ENCODE measurements around the gene RUFY1.

Gene RUFY1

GRCh38 chr5:179559284-179560252, 9.2 kb downstream of the RUFY1 start:
- ATAC-seq, result peak; percentile 100
- no peak for TF ChIP-seq ZNF70 (CRISPR knock-in tag; IDR thresholded peaks at IDR 0.05)
- TF ChIP-seq ZNF8 (CRISPR knock-in tag; IDR thresholded peaks at IDR 0.05), result no peak
- TF ChIP-seq ISL1 (CRISPR knock-in tag; IDR thresholded peaks at IDR 0.05), result no peak
- TF ChIP-seq TOX (CRISPR knock-in tag; IDR thresholded peaks at IDR 0.05; ENCODE audit: borderline replicate concordance), result no peak
- TF ChIP-seq TCF4 (CRISPR knock-in tag; IDR thresholded peaks at IDR 0.05; ENCODE audit: borderline replicate concordance), result no peak
- no peak for TF ChIP-seq ARNTL (CRISPR knock-in tag; IDR thresholded peaks at IDR 0.05; ENCODE audit: borderline replicate concordance, low read depth)

- ATAC-seq, result no peak
- TF ChIP-seq ZNF565 (CRISPR knock-in tag; conservative IDR thresholded peaks at IDR 0.05; ENCODE audit: low read depth) (no peak), ZC3H10 (CRISPR knock-in tag; IDR thresholded peaks at IDR 0.05) (no peak), ARNTL (CRISPR knock-in tag; IDR thresholded peaks at IDR 0.05; ENCODE audit: borderline replicate concordance, low read depth) (no peak), CSRNP3 (CRISPR knock-in tag; IDR thresholded peaks at IDR 0.05) (no peak), CSDC2 (CRISPR knock-in tag; IDR thresholded peaks at IDR 0.05) (no peak), ZNF8 (CRISPR knock-in tag; IDR thresholded peaks at IDR 0.05) (no peak), ESRRG (CRISPR knock-in tag; IDR thresholded peaks at IDR 0.05) (no peak), RARB (CRISPR knock-in tag; IDR thresholded peaks at IDR 0.05) (no peak), SNAI2 (CRISPR knock-in tag; IDR thresholded peaks at IDR 0.05) (no peak), ZNF70 (CRISPR knock-in tag; IDR thresholded peaks at IDR 0.05) (no peak), PPARA (CRISPR knock-in tag; IDR thresholded peaks at IDR 0.05; ENCODE audit: borderline replicate concordance) (no peak), PATZ1 (CRISPR knock-in tag; IDR thresholded peaks at IDR 0.05; ENCODE audit: borderline replicate concordance) (no peak), GLIS3 (CRISPR knock-in tag; IDR thresholded peaks at IDR 0.05) (no peak), ZFP3 (CRISPR knock-in tag; IDR thresholded peaks at IDR 0.05) (no peak), OSR1 (CRISPR knock-in tag; IDR thresholded peaks at IDR 0.05) (no peak), ZFP30 (CRISPR knock-in tag; IDR thresholded peaks at IDR 0.05) (no peak)
Measured at GRCh38 chr5:179564526-179564925, 14.2 kb downstream of the RUFY1 start.

- TF ChIP-seq OSR1 (CRISPR knock-in tag; IDR thresholded peaks at IDR 0.05) (no peak), PATZ1 (CRISPR knock-in tag; IDR thresholded peaks at IDR 0.05; ENCODE audit: borderline replicate concordance) (no peak), ZFP30 (CRISPR knock-in tag; IDR thresholded peaks at IDR 0.05) (no peak), TOX (CRISPR knock-in tag; IDR thresholded peaks at IDR 0.05; ENCODE audit: borderline replicate concordance) (no peak), ARNTL (CRISPR knock-in tag; IDR thresholded peaks at IDR 0.05; ENCODE audit: borderline replicate concordance, low read depth) (no peak), ZNF565 (CRISPR knock-in tag; conservative IDR thresholded peaks at IDR 0.05; ENCODE audit: low read depth) (no peak), CSDC2 (CRISPR knock-in tag; IDR thresholded peaks at IDR 0.05) (no peak), SNAI2 (CRISPR knock-in tag; IDR thresholded peaks at IDR 0.05) (no peak), PPARA (CRISPR knock-in tag; IDR thresholded peaks at IDR 0.05; ENCODE audit: borderline replicate concordance) (no peak), ESRRG (CRISPR knock-in tag; IDR thresholded peaks at IDR 0.05) (no peak), RARB (CRISPR knock-in tag; IDR thresholded peaks at IDR 0.05) (no peak), GLIS3 (CRISPR knock-in tag; IDR thresholded peaks at IDR 0.05) (no peak), CREB5 (CRISPR knock-in tag; IDR thresholded peaks at IDR 0.05; ENCODE audit: low read depth) (no peak), POU6F1 (CRISPR knock-in tag; IDR thresholded peaks at IDR 0.05; ENCODE audit: borderline replicate concordance, low read depth) (no peak), TCF4 (CRISPR knock-in tag; IDR thresholded peaks at IDR 0.05; ENCODE audit: borderline replicate concordance) (no peak), BACH2 (CRISPR knock-in tag; IDR thresholded peaks at IDR 0.05; ENCODE audit: borderline replicate concordance) (no peak), ZFP3 (CRISPR knock-in tag; IDR thresholded peaks at IDR 0.05) (no peak)
- ATAC-seq, result no peak
Measured at GRCh38 chr5:179568721-179569120, 18.4 kb downstream of the RUFY1 start.

Data from SK-N-SH treated with all-trans-retinoic acid at 6 μM for 48 hours (cell line).